HG03280 (cell line): Measurements from ENCODE around the gene LAMB3.
A peak's percentile ranks its signal among the peaks of the same experiment; 100 is the strongest.

Experiments
- ATAC-seq: cut with Tn5 transposase; IDR thresholded peaks from one replicate; pipeline ENCODE4 v1.9.1; 2021; ENCODE audit warnings: mild to moderate bottlenecking, moderate library complexity; ENCODE audit not compliant: unreplicated experiment

LAMB3 gene

GRCh38 chr1:209619696-209620486 lies 32.3 kb downstream of the LAMB3 start:
- ATAC-seq, result no peak

GRCh38 chr1:209618756-209619420 lies 33.3 kb downstream of the LAMB3 start:
- no peak for ATAC-seq

GRCh38 chr1:209618291-209618690 lies 33.9 kb downstream of the LAMB3 start:
- no peak for ATAC-seq

GRCh38 chr1:209617755-209618154 lies 34.5 kb downstream of the LAMB3 start:
- no peak for ATAC-seq

- no peak for ATAC-seq
Measured at GRCh38 chr1:209617047-209617673, 35.1 kb downstream of the LAMB3 start.

GRCh38 chr1:209616366-209617046 lies 35.7 kb downstream of the LAMB3 start:
- no peak for ATAC-seq

GRCh38 chr1:209614906-209615305 lies 37.3 kb downstream of the LAMB3 start:
- ATAC-seq, result no peak

- no peak for ATAC-seq
Measured at GRCh38 chr1:209614151-209614420, 38.1 kb downstream of the LAMB3 start.

- no peak for ATAC-seq
Measured at GRCh38 chr1:209613400-209614150, 38.6 kb downstream of the LAMB3 start.

GRCh38 chr1:209612646-209613399 lies 39.4 kb downstream of the LAMB3 start:
- no peak for ATAC-seq

GRCh38 chr1:209611771-209612570 lies 40.3 kb downstream of the LAMB3 start:
- ATAC-seq, result no peak

GRCh38 chr1:209610631-209610905 lies 41.7 kb downstream of the LAMB3 start:
- ATAC-seq, result no peak

GRCh38 chr1:209609791-209610630 lies 42.2 kb downstream of the LAMB3 start:
- ATAC-seq, result no peak

- ATAC-seq, result no peak
Measured at GRCh38 chr1:209609041-209609790, 43.0 kb downstream of the LAMB3 start.

- ATAC-seq, result peak; percentile 16
Measured at GRCh38 chr1:209607795-209608178, 44.4 kb downstream of the LAMB3 start.

- ATAC-seq, result peak; percentile 57
Measured at GRCh38 chr1:209607102-209607794, 45.0 kb downstream of the LAMB3 start.

- ATAC-seq, result no peak
Measured at GRCh38 chr1:209603877-209604276, 48.3 kb downstream of the LAMB3 start.
